H1 (cell line): ENCODE results near the gene DACT1. TPM values are rescaled to one million over a fixed set of nuclear protein-coding genes. Genes with fewer than 3 reads are reported as not detected.

Experiments
- CTCF ChIA-PET: fragments of 300-600 bp; sonication (Branson Sonifier 250); formaldehyde crosslinking; loops from one replicate; lab custom pipeline; 2021; ENCODE audit not compliant: partially characterized antibody; lab: Charles Lee
- POLR2A ChIA-PET: fragments of 300-600 bp; sonication (Branson Sonifier 250); formaldehyde crosslinking; loops from one replicate; lab custom pipeline; 2021; ENCODE audit warnings: inconsistent platforms; ENCODE audit not compliant: partially characterized antibody; lab: Charles Lee
- DNase-seq, 2 experiments: peaks; one replicate each; pipeline versions ENCODE4 v3.0.0 to v3.0.0-alpha.2; 2010 to 2022; ENCODE audit warnings: low spot score in 2 of 2, low read depth in 1 of 2, mixed read lengths in 1 of 2
- FAIRE-seq: peaks from 2 replicates; lab custom pipeline; 2011; peaks lifted over from hg19 to GRCh38; lab: Jason Lieb, UNC
- H2AFZ ChIP-seq: 2 replicates; pipeline ENCODE4 v1.8.1; 2012; ENCODE audit warnings: low read length, inconsistent platforms
- H2AK5ac ChIP-seq: 2 replicates; pipeline ENCODE4 v1.6.1; 2013; ENCODE audit warnings: low read depth, low read length
- H2BK120ac ChIP-seq: replicated peaks from 2 replicates; pipeline ENCODE3; 2013; ENCODE audit warnings: low read depth, low read length, inconsistent platforms
- H2BK12ac ChIP-seq: 2 replicates; pipeline ENCODE4 v1.6.1; 2013; ENCODE audit warnings: low read depth, low read length
- H2BK15ac ChIP-seq: 2 replicates; pipeline ENCODE4 v1.6.1; 2013; ENCODE audit warnings: low read length
- H2BK20ac ChIP-seq: 2 replicates; pipeline ENCODE4 v1.6.1; 2013; ENCODE audit warnings: low read length
- H2BK5ac ChIP-seq: 2 replicates; pipeline ENCODE4 v1.6.1; 2013; ENCODE audit warnings: low read depth, low read length
- H3K14ac ChIP-seq: 2 replicates; pipeline ENCODE4 v1.6.1; 2013; ENCODE audit warnings: inconsistent platforms; ENCODE audit not compliant: insufficient read length
- H3K18ac ChIP-seq: 2 replicates; pipeline ENCODE4 v1.6.1; 2013; ENCODE audit warnings: low read length; ENCODE audit errors: extremely low read depth
- H3K23ac ChIP-seq: 2 replicates; pipeline ENCODE4 v1.6.1; 2013; ENCODE audit warnings: inconsistent platforms; ENCODE audit not compliant: insufficient read length
- H3K23me2 ChIP-seq: 2 replicates; pipeline ENCODE4 v1.6.1; 2013; ENCODE audit warnings: low read depth, low read length
- H3K27ac ChIP-seq: 2 replicates; pipeline ENCODE4 v1.6.1; 2011; ENCODE audit warnings: low read depth, low read length, inconsistent platforms
- H3K27me3 ChIP-seq, 4 experiments: replicated peaks in 1 of 4; 1 replicate in 1 of 4; 2 replicates in 3 of 4; pipeline versions ENCODE4 v1.6.1 to v1.8.1; 2011 to 2013; ENCODE audit warnings: low read length in 3 of 4, mild to moderate bottlenecking in 3 of 4, inconsistent platforms in 2 of 4, mixed read lengths in 2 of 4, moderate library complexity in 1 of 4; ENCODE audit not compliant: control insufficient read depth in 3 of 4, insufficient read depth in 3 of 4; ENCODE audit errors: extremely low read depth in 1 of 4
- H3K36me3 ChIP-seq, 4 experiments: 2 replicates each; pipeline versions ENCODE4 v1.6.1 to v1.8.1; 2011 to 2013; ENCODE audit warnings: mild to moderate bottlenecking in 4 of 4, low read length in 3 of 4, moderate library complexity in 2 of 4, control low read depth in 1 of 4, inconsistent platforms in 1 of 4; ENCODE audit not compliant: insufficient read depth in 4 of 4, control insufficient read depth in 2 of 4
- H3K4ac ChIP-seq: replicated peaks from 2 replicates; pipeline ENCODE3; 2013; ENCODE audit warnings: low read length, low read depth, mixed read lengths, inconsistent platforms; ENCODE audit not compliant: insufficient read length
- H3K4me1 ChIP-seq, 4 experiments: replicated peaks in 1 of 4; 1 replicate in 1 of 4; 2 replicates in 3 of 4; pipeline versions ENCODE4 v1.6.1 to v1.8.1; 2011 to 2013; ENCODE audit warnings: low read length in 3 of 4, inconsistent platforms in 2 of 4, mixed read lengths in 1 of 4; ENCODE audit not compliant: insufficient read depth in 4 of 4, control insufficient read depth in 3 of 4
- H3K4me2 ChIP-seq, 2 experiments: 2 replicates each; pipeline versions ENCODE4 v1.6.1 to v1.8.1; 2011 to 2013; ENCODE audit warnings: low read depth in 2 of 2, low read length in 2 of 2, control low read depth in 1 of 2, inconsistent platforms in 1 of 2, mild to moderate bottlenecking in 1 of 2; ENCODE audit not compliant: insufficient read depth in 1 of 2
- H3K4me3 ChIP-seq, 4 experiments: fragments of 200-600, 300-600 bp in 1 of 4; sonication (generic), shearing (Covaris generic), sonication (Bioruptor Twin) in 1 of 4; 2 replicates each; pipeline versions ENCODE4 v1.5.1 to v1.8.1; 2011 to 2016; ENCODE audit warnings: low read length in 4 of 4, low read depth in 3 of 4, control low read depth in 2 of 4, inconsistent platforms in 2 of 4, mild to moderate bottlenecking in 2 of 4, mixed read lengths in 1 of 4, moderate library complexity in 1 of 4; ENCODE audit not compliant: insufficient read depth in 2 of 4; ENCODE audit errors: extremely low read depth in 1 of 4
- H3K56ac ChIP-seq: replicated peaks from 2 replicates; pipeline ENCODE3; 2013; ENCODE audit warnings: low read depth, mild to moderate bottlenecking, mixed read lengths, low read length, inconsistent platforms; ENCODE audit not compliant: insufficient read length
- H3K79me1 ChIP-seq: 2 replicates; pipeline ENCODE4 v1.6.1; 2013; ENCODE audit warnings: low read depth, low read length, control low read depth
- H3K79me2 ChIP-seq, 2 experiments: 2 replicates each; pipeline versions ENCODE4 v1.6.1 to v1.8.1; 2012 to 2013; ENCODE audit warnings: low read length in 2 of 2, mild to moderate bottlenecking in 2 of 2, inconsistent platforms in 1 of 2; ENCODE audit not compliant: insufficient read depth in 2 of 2, control insufficient read depth in 1 of 2
- H3K9ac ChIP-seq, 4 experiments: replicated peaks in 1 of 4; 1 replicate in 1 of 4; 2 replicates in 3 of 4; pipeline versions ENCODE4 v1.6.1 to v1.8.1; 2011 to 2013; ENCODE audit warnings: low read depth in 3 of 4, low read length in 3 of 4, control low read depth in 2 of 4, mild to moderate bottlenecking in 2 of 4, moderate library complexity in 2 of 4, inconsistent platforms in 1 of 4; ENCODE audit errors: extremely low read depth in 1 of 4
- H3K9me3 ChIP-seq, 2 experiments: 2 replicates each; pipeline versions ENCODE4 v1.6.1 to v1.8.1; 2012 to 2013; ENCODE audit warnings: mild to moderate bottlenecking in 2 of 2, moderate library complexity in 2 of 2, control low read depth in 1 of 2, inconsistent platforms in 1 of 2, low read depth in 1 of 2, low read length in 1 of 2, mixed read lengths in 1 of 2; ENCODE audit not compliant: insufficient read depth in 2 of 2
- H4K20me1 ChIP-seq, 2 experiments: replicated peaks in 1 of 2; 2 replicates each; pipeline versions ENCODE3 to v1.8.1; 2011 to 2013; ENCODE audit warnings: inconsistent platforms in 2 of 2, low read length in 2 of 2, mild to moderate bottlenecking in 1 of 2; ENCODE audit not compliant: insufficient read depth in 2 of 2, control insufficient read depth in 1 of 2
- H4K5ac ChIP-seq: 2 replicates; pipeline ENCODE4 v1.6.1; 2013; ENCODE audit warnings: low read length, low read depth, mixed read lengths, inconsistent platforms; ENCODE audit not compliant: insufficient read length
- H4K8ac ChIP-seq: 2 replicates; pipeline ENCODE4 v1.8.0; 2013; ENCODE audit warnings: mild to moderate bottlenecking, moderate library complexity, low read length, inconsistent platforms; ENCODE audit not compliant: insufficient read depth; ENCODE audit errors: extremely low read depth
- H4K91ac ChIP-seq: replicated peaks from 2 replicates; pipeline ENCODE3; 2013; ENCODE audit warnings: low read length, mixed read lengths, inconsistent platforms; ENCODE audit not compliant: insufficient read length
- HDAC6 ChIP-seq: IDR thresholded peaks from one replicate; pipeline ENCODE4 v1.7.1; 2012; ENCODE audit warnings: low read depth, mild to moderate bottlenecking, inconsistent platforms, low read length, moderate library complexity
- YY1 ChIP-seq: IDR thresholded peaks from 2 replicates; pipeline ENCODE4 v1.6.1; 2011; ENCODE audit warnings: low read depth, mild to moderate bottlenecking, low read length
- WGBS, 2 experiments: shearing (Covaris generic) in 1 of 2; methylation state at CpG; one replicate each; pipeline versions ENCODE4 v1.1.6 to v1.1.7; 2013 to 2015; ENCODE audit warnings: low lambda C conversion rate in 2 of 2, mixed read lengths in 2 of 2, inconsistent platforms in 1 of 2, low coverage in 1 of 2, missing lambda C conversion rate in 1 of 2; ENCODE audit not compliant: insufficient replicate concordance in 2 of 2, insufficient coverage in 1 of 2, insufficient read length in 1 of 2; ENCODE audit errors: extremely low coverage in 1 of 2, missing lambda C conversion rate in 1 of 2; 5-methylcytosine and 5-hydroxymethylcytosine counted together
- polyA plus RNA-seq, 7 experiments: library from polyadenylated mRNA; depleted of rRNA in 3 of 7; stranded (reverse) in 5 of 7; unstranded in 2 of 7; fragments of >200 nt in 5 of 7; fragments of 200-250 nt in 2 of 7; gene quantifications; 1 replicate in 5 of 7; 2 replicates in 1 of 7; 4 replicates in 1 of 7; pipeline versions ENCODE4 v1.2.1 to v1.2.3, GENCODE V29; 2011 to 2013; ENCODE audit warnings: missing spikeins in 2 of 7, mixed read lengths in 2 of 7
- total RNA-seq: library from RNA; stranded (reverse); fragmentation: NEBNext Ultra II Directional; extraction: Animal tissue kit (Norgen Biotek cat#: 25700); gene quantifications from 2 replicates; pipeline ENCODE4 v1.2.1, GENCODE V29; 2021

DACT1 gene
- total and polyA plus RNA-seq, 2 of the 8 experiments (the other 6 are each of a cell fraction or from before 2014, with no cell fraction given), result 3.2 to 29.8 TPM

DNA sequence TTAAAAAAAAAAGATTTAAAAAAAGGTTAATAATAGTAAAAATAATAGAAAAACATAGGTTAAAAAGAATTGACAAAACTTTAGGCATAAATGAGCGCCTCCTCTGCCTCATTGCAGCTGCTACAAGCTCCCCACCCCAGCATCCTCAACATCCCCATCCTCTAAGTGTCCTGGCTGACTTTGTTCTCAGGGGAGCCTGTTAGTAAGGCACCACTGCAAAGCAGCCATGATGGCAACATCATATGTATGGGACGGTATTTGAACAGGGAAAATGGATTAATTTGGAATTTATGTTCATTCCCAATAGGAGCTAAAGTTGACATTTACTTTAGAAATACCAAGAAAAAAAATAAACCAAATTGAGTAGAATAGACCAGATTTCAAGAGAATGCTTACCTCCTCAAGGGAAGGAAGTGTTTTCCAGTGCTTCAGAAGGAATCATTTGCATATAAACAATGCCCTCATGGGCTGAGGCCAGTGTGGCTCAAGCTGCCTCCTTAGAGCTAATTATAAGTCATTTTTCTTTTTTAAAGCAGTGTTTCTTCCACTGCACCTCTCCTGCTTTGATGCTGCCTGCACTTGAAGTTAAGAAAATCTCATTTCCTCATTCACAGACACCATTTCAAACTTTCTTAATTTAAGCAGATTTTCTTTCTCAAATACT, 59.6 kb downstream of the DACT1 start:
- no peak overlapping the region for H2BK5ac ChIP-seq
- H3K23me2 ChIP-seq, result no peaks in the 10 kb centered on the region
- H2AFZ ChIP-seq, result no peak overlapping the region
- no peak overlapping the region for H3K4me2 ChIP-seq
- no peak overlapping the region for H3K4ac ChIP-seq
- no peaks in the 10 kb centered on the region for H3K36me3 ChIP-seq
- H3K23ac ChIP-seq, result no peak overlapping the region
- no peak overlapping the region for H3K56ac ChIP-seq
- DNase-seq (peak in 1 of 2 experiments; percentile 7), FAIRE-seq (no peak)
- H3K14ac ChIP-seq, result no peak overlapping the region
- no peak for TF ChIP-seq HDAC6
- peak; percentile 57; the same call in 1 of the 2 replicates for TF ChIP-seq YY1
- H4K20me1 ChIP-seq, result no peaks in the 10 kb centered on the region
- ChIA-PET CTCF (interaction anchor here (0.8 to 0.9 kb wide), 2 partner anchors 125 to 202 kb away, joined by 3 read pairs; no protein-coding TSS in a partner anchor), POLR2A (no interaction called here)
- no peaks in the 10 kb centered on the region for H3K4me1 ChIP-seq
- H2BK20ac ChIP-seq, result no peak overlapping the region
- 82% methylated on average over 2 of the region's 2 CpGs; no CpG with 5 or more reads in 1 of the 2 experiments for WGBS, 2 experiments
- no peak overlapping the region for H4K5ac ChIP-seq
- no peak overlapping the region for H3K18ac ChIP-seq
- no peak overlapping the region for H3K9ac ChIP-seq
- H3K79me2 ChIP-seq, result no peaks in the 10 kb centered on the region
- H3K4me3 ChIP-seq, result no peak overlapping the region
- H2BK120ac ChIP-seq, result no peak overlapping the region
- H3K27ac ChIP-seq, result no peak overlapping the region
- H3K79me1 ChIP-seq, result no peaks in the 10 kb centered on the region
- no peak overlapping the region for H2BK15ac ChIP-seq
- H2BK12ac ChIP-seq, result no peak overlapping the region
- H4K91ac ChIP-seq, result no peak overlapping the region
- H3K9me3 ChIP-seq, result no peaks in the 10 kb centered on the region
- no peaks in the 10 kb centered on the region for H3K27me3 ChIP-seq
- H2AK5ac ChIP-seq, result no peak overlapping the region
- no peak overlapping the region for H4K8ac ChIP-seq

Other genes with a start within 250 kb of the DACT1 start
- gene TOMM20L, start 242.0 kb upstream of the DACT1 start, total RNA-seq, result not detected in 2 replicates
- gene TOMM20L, start 242.0 kb upstream of the DACT1 start, polyA plus RNA-seq (2011; rRNA removed), result not detected in 2 replicates
- 52.2 and 58.2 TPM in 2 replicates for gene TIMM9, start 210.4 kb upstream of the DACT1 start, total RNA-seq
- 12.3 and 24.0 TPM in 2 replicates for gene TIMM9, start 210.4 kb upstream of the DACT1 start, polyA plus RNA-seq (2011; rRNA removed)
- 21.6 and 24.8 TPM in 2 replicates for gene KIAA0586, start 210.2 kb upstream of the DACT1 start, total RNA-seq
- gene KIAA0586, start 210.2 kb upstream of the DACT1 start, polyA plus RNA-seq (2011; rRNA removed), result 3.6 and 7.2 TPM in 2 replicates